Stimulated activated CD8-positive, alpha-beta memory T cell treated with anti-CD3 and anti-CD28 coated beads, Interleukin-7, amount 100 ng/mL, for 48 hours (primary cell): ENCODE measurements around the gene TRABD2B.

Source experiments
- DNase-seq, 2 donors: peaks; one replicate each; pipeline ENCODE4 v3.0.0-alpha.2; 2020; ENCODE audit warnings: low read depth in 1 of 2; ENCODE audit errors: extremely low read depth in 1 of 2

The TRABD2B gene

DNA sequence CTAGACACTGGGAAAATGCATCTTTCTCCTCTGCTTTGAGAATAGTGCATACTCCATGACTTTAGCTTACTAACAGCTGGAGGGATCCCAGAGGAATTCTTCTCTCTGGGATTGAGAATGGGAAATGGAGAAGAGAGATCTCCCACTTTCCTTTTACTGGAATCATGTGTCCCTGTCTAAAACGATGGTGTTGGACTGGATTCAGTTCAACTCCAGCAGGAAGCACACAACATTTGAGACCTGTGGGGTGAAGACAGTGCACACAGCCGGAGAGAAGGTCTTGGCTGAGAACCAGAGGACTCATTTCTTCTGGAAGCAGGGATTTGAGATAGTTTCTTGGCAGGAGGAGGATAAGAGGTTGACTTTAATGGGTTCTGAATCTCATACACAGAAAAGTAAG is 58.7 kb downstream of the TRABD2B start:
- no peak for DNase-seq

GRCh38 chr1:47937586-47938254 is 59.5 kb downstream of the TRABD2B start:
- no peak for DNase-seq

DNA sequence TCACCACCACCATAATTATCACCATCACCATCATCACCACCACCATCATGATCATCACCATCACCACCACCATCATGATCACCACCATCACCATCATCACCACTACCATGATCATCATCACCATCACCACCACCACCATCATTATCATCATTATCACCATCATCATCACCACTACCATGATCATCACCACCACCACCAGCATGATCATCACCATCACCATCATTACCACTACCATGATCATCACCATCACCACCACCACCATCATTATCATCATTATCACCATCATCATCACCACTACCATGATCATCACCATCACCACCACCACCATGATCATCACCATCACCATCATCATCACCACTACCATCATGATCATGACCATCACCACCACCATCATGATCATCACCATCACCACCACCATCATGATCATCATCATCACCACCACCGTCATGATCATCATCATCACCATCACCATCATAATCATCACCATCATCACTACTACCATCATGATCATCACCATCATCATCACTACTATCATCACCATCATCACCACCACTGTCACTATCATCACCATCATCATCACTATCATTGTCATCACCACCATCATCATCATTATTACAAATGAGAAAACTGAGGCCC is 60.2 kb downstream of the TRABD2B start:
- DNase-seq, result no peak

- no peak for DNase-seq
Measured at GRCh38 chr1:47935856-47936255, 61.3 kb downstream of the TRABD2B start.

DNA sequence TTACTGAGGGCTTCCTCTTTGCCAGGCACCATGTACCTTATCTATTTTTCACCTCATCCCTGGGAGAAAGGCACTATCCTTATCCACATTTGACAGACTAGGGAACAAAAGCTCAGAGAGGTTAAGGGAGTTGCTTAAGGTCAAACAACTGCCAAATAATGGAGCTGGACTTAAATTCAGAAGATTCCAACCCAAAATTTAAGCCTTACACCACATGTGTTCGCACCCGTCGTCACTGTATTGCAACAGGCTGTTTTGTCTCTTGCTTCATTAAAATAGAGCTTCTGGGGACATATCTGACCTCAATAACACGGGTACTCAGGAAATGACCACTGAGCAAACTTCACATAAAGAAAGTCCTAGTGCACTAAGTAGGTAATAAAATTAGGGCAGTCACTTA is 62.0 kb downstream of the TRABD2B start:
- DNase-seq, result no peak

- no peak for DNase-seq
Measured at GRCh38 chr1:47934243-47934805, 62.9 kb downstream of the TRABD2B start.

DNA sequence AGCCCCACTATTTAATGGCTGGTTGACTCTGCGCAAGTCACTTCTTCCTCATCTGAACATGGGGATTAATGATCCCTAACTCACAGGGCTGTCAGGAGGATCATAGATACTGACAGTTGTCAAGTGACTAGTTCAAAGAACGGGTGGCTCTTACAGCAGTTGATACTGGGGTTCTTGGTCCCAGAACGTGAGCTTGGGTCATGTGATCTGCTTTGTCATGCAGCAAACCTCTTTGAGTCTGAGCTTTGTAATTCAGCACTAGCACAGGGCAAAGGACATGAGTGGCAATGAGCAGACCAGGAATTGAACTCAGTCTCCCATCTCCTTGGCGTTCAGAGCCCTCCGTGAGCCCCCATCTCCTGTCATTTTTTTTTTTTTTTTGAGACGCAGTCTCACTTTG is 64.4 kb downstream of the TRABD2B start:
- DNase-seq, result no peak

- no peak for DNase-seq
Measured at GRCh38 chr1:47931395-47931794, 65.8 kb downstream of the TRABD2B start.

DNA sequence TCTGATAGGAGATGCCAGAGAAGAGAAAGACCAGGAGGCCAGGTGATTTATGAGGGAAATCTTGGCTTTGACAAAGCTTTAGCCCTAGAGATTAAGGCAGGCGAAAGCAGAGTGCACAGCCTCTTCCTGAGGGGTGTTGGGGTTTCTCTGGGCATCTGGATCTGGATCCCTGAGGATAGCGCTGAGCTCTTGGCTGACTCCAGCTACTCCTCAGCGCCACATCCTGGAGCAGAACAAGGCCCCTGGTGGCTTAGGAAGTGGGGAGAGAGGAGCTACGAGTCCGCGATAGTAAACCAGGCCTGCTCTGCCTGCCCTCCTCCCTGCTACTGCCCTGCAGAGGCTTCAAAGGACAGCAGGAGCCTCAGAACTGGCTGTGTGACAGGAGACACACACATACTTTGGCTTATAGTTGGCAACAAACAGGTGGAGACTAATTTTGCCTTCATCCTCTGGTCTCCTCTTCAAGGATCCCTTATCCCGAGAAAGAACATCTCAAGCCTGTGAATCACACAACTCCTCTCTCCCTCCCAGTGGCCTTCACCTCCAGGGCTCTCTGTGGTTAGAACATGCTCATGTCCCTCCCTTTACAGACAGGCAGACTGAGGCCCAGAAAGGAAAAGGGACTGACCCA is 66.9 kb downstream of the TRABD2B start:
- no peak for DNase-seq

DNA sequence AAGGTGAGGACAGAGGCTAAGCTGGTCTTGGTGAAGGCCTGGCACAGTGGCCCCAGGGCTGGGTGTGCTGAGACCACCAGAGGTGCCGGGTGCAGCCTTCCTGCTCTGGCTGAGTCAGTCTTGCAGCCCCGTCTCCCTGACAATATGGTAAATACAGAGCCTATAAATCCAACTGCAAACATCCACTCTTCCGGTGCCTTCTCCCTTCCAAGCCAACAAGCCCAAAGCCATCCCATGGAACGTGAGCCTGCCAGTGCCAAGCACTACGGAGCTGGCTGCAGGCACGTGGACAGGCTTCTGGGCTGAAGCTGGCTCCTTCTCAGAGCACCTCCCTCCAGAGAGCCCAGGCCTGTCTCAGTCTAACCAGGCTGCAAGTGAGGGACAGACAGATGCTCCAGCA is 70.0 kb downstream of the TRABD2B start:
- no peak for DNase-seq

DNA sequence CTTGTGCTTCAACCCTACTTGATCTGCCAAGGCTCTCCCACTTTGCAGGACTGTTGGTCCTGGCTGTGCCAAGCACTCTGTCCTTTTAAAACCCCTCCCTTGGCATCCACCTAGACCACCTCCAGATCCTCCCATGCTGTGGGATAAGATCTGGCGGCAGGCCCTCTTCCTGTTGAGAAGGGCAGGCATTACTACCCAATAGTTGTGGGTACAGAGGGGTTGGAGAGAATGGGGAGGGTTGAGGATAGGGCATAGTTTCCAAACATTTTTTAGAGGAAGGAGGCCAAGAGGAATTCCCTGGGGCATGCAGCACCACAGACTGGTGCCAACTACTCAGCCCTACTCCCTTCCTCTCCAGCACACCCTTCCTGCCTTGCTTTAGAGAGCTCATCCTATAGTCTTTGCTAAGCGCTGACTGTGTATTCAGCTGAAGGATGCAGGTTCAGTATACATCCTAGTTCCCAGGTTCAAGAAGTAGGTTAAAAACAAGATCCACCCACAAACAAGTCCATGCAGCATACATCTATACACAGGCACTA is 70.7 kb downstream of the TRABD2B start:
- no peak for DNase-seq

GRCh38 chr1:47924270-47925048 is 72.7 kb downstream of the TRABD2B start:
- DNase-seq, result no peak

DNA sequence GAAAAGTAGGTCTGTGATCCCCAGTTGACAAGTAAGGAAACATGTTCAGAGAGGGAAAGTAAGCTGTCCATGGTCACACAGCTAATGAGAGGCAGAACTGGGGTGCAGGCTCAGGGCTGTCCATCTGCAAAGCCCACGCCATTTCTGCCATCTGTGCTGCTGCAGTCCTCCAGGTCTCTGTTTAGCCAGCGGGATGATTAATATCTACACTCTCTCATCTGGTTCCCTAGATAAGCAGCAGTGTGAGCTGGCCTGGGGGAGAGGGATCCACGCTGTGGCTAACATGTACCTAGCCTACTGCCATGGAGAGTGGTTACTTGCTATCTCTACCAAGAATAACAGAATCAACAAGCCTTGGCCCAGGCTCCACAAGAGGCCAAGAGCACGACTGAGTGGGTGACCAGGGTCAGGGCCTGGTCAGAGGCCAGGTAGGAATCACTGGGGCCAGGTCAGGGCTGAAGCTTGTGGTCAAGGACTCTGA is 75.2 kb downstream of the TRABD2B start:
- no peak for DNase-seq

DNA sequence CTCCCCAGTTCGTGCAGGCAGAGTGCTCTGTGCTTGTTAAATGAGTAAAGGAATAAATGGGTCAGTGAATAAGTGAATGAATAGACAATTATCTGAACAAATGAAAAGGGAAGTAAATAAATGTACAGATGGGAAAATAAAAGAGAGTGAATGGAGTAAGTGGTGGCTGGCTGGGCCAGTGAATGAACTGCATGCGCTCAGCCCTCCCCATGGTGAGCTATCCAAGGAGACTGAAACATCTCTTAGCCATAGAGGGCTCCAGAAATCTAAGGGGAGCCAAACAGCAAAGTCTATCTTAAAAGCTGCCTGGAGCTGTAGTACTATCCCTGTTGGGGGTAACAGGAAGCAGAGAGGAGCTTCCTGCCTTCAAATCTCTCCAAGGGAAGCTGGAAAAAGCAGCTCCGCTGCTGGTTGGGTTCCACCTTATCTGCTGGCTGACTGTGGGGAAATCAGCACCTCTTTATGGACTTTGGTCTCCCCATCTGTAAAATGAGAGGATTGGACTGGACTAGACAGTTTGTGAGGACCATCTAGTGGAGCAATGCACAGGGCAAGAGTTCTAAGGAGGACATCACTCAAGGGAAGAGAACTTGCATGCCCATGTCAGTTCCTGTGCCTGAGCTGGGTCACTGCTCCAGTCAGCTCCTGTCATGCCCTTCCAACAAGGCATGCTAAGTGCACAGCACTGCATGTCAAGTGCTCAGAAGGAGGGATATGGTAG is 77.9 kb downstream of the TRABD2B start:
- DNase-seq, result no peak

GRCh38 chr1:47918257-47918867 is 78.8 kb downstream of the TRABD2B start:
- no peak for DNase-seq

GRCh38 chr1:47917687-47918086 is 79.5 kb downstream of the TRABD2B start:
- no peak for DNase-seq

DNA sequence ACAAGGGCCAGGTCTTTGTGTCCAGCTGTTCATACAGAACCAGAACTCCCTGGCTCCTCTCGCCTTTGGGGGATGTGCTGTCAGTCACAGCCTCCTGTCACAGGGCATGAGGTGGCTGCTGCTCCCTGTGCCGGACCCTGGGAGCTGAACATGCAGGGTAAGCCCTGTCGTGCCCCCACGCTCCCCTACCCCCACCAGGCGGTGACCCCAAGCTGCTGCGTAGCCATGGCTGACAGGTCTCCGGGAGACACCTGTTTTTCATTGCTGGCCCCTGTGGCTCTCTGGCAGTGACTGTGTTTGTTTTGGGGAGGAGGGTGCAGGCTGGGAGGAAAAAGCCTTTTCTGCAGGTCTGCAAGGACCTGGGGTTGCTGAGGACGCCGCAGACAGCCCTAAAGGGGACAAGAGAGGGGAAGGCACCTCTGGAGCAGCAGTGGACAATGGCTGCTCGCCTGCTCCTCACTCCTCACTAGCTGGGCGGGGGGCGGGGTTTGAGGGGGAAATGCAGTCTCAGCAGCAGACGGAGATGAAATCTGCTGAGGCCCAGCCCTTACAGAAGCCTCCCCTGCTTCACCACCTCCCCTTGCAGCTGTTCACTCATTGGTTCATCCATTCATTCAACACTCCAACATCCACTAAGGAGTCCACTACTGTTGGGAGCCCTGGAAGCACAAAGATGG is 81.4 kb downstream of the TRABD2B start:
- DNase-seq, result no peak

DNA sequence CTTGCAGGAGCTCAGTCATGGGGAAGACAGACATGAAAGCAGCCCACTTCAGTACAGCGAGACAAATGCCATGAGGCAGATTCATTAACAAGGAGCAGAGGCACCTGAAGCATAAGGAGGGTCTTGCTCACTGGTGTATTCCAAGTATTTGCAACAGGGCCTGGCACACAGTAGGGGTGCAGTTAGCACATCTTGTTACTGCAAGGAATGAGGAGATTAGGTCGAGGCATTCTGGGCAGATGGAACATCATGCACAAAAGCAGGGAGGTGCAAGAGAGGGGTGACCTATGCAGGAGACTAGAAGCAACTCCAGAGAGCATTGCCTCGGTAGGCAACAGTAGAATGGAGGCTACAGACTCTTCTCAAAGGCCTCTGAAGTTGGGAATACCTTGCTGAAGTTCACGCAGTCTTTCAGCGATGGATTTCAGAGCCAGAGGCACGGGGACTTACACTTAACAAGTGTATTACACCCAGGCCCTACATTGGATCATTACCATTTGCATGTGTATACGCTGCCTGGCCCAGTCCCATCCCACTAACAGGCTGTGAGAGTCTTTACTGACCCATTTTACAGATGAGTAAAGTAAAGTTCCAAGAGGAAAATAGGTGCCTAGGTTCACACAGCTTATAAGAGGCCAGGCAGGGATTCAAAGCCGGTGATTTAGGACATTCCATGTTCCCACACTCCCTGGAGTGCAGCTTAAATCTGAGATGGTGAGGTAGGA is 82.1 kb downstream of the TRABD2B start:
- no peak for DNase-seq
